Activated CD4-positive, alpha-beta T cell treated with anti-CD3 and anti-CD28 coated beads, Interleukin-2, amount 10 ng/mL, durations not matched to agents 7 days and 5 days (primary cell): ENCODE measurements around the gene CHRDL1. TPM values are rescaled to one million over a fixed set of nuclear protein-coding genes. Genes with fewer than 3 reads are reported as not detected.

Source experiments
- CTCF ChIA-PET: fragments of 350-600 bp; sonication (Branson Sonifier 250); formaldehyde crosslinking; loops from one replicate; lab custom pipeline; 2021; ENCODE audit warnings: antibody characterized with exemption; lab: Charles Lee
- POLR2A ChIA-PET: fragments of 350-600 bp; sonication (Branson Sonifier 250); formaldehyde crosslinking; loops from one replicate; lab custom pipeline; 2021; ENCODE audit warnings: antibody characterized with exemption; lab: Charles Lee
- DNase-seq: peaks from one replicate; pipeline ENCODE4 v3.0.0-alpha.2; 2020
- H3K27ac Mint-ChIP-seq: one replicate; pipeline ENCODE4 v1.8.0; 2021; ENCODE audit warnings: mild to moderate bottlenecking, moderate library complexity, mixed read lengths
- H3K27me3 Mint-ChIP-seq: one replicate; pipeline ENCODE4 v1.8.0; 2021; ENCODE audit warnings: mixed read lengths
- H3K36me3 Mint-ChIP-seq: one replicate; pipeline ENCODE4 v1.8.0; 2021; ENCODE audit warnings: low read depth, mixed read lengths
- H3K4me1 Mint-ChIP-seq: one replicate; pipeline ENCODE4 v1.8.0; 2021; ENCODE audit warnings: mixed read lengths
- H3K4me3 Mint-ChIP-seq: one replicate; pipeline ENCODE4 v1.8.0; 2021; ENCODE audit warnings: mild to moderate bottlenecking, moderate library complexity, mixed read lengths
- H3K9me3 Mint-ChIP-seq: one replicate; pipeline ENCODE4 v1.8.0; 2021; ENCODE audit warnings: mixed read lengths
- total RNA-seq, 2 experiments: library from RNA; stranded (reverse); gene quantifications; one replicate each; pipeline ENCODE4 v1.2.3, GENCODE V29; 2021

The CHRDL1 gene
- total RNA-seq, 2 experiments from 2014 or later: not detected

- Mint-ChIP-seq H3K27me3 (no peaks in the 10 kb centered on the region), H3K4me3 (no peak overlapping the region), H3K9me3 (peaks cover under 1% of the 10 kb centered on the region), H3K27ac (no peak overlapping the region), H3K4me1 (no peaks in the 10 kb centered on the region), H3K36me3 (no peaks in the 10 kb centered on the region)
- DNase-seq: no peak
- CTCF ChIA-PET: no interaction called here
- POLR2A ChIA-PET: no interaction called here
Observed at GRCh38 chrX:110759785-110760184, 35.8 kb downstream of the CHRDL1 start.

- Mint-ChIP-seq H3K4me3 (no peak overlapping the region), H3K9me3 (no peaks in the 10 kb centered on the region), H3K27ac (no peak overlapping the region), H3K4me1 (no peaks in the 10 kb centered on the region), H3K36me3 (no peaks in the 10 kb centered on the region), H3K27me3 (no peaks in the 10 kb centered on the region)
- ChIA-PET CTCF (no interaction called here), POLR2A (no interaction called here)
- DNase-seq: no peak
Observed at GRCh38 chrX:110758781-110759422, 36.7 kb downstream of the CHRDL1 start.

GRCh38 chrX:110755611-110756010 lies 40.0 kb downstream of the CHRDL1 start:
- no peaks in the 10 kb centered on the region for H3K36me3 Mint-ChIP-seq
- no peaks in the 10 kb centered on the region for H3K27me3 Mint-ChIP-seq
- no peak overlapping the region for H3K4me3 Mint-ChIP-seq
- no peaks in the 10 kb centered on the region for H3K4me1 Mint-ChIP-seq
- ChIA-PET CTCF (no interaction called here), POLR2A (no interaction called here)
- no peak overlapping the region for H3K27ac Mint-ChIP-seq
- no peak for DNase-seq
- no peaks in the 10 kb centered on the region for H3K9me3 Mint-ChIP-seq

- DNase-seq: no peak
- no peak overlapping the region for H3K4me3 Mint-ChIP-seq
- CTCF ChIA-PET: no interaction called here
- POLR2A ChIA-PET: no interaction called here
- H3K27ac Mint-ChIP-seq: no peak overlapping the region
- no peaks in the 10 kb centered on the region for H3K27me3 Mint-ChIP-seq
- no peaks in the 10 kb centered on the region for H3K36me3 Mint-ChIP-seq
- no peaks in the 10 kb centered on the region for H3K9me3 Mint-ChIP-seq
- no peaks in the 10 kb centered on the region for H3K4me1 Mint-ChIP-seq
Observed at GRCh38 chrX:110755061-110755460, 40.6 kb downstream of the CHRDL1 start.

- no peaks in the 10 kb centered on the region for H3K4me1 Mint-ChIP-seq
- POLR2A ChIA-PET: no interaction called here
- DNase-seq: no peak
- no peak overlapping the region for H3K27ac Mint-ChIP-seq
- no peaks in the 10 kb centered on the region for H3K36me3 Mint-ChIP-seq
- H3K9me3 Mint-ChIP-seq: no peaks in the 10 kb centered on the region
- H3K27me3 Mint-ChIP-seq: no peaks in the 10 kb centered on the region
- H3K4me3 Mint-ChIP-seq: no peak overlapping the region
- CTCF ChIA-PET: interaction anchor here (0.9 to 1.2 kb wide), 2 partner anchors 10 to 32 kb away, joined by 3 read pairs; no protein-coding TSS in a partner anchor
Observed at GRCh38 chrX:110750526-110751189, 45.0 kb downstream of the CHRDL1 start.

GRCh38 chrX:110748256-110748806 lies 47.3 kb downstream of the CHRDL1 start:
- no peaks in the 10 kb centered on the region for H3K4me1 Mint-ChIP-seq
- H3K4me3 Mint-ChIP-seq: no peak overlapping the region
- H3K9me3 Mint-ChIP-seq: no peaks in the 10 kb centered on the region
- CTCF ChIA-PET: no interaction called here
- no peaks in the 10 kb centered on the region for H3K27me3 Mint-ChIP-seq
- POLR2A ChIA-PET: no interaction called here
- DNase-seq: no peak
- H3K27ac Mint-ChIP-seq: no peak overlapping the region
- H3K36me3 Mint-ChIP-seq: no peaks in the 10 kb centered on the region

GRCh38 chrX:110746014-110746413 lies 49.6 kb downstream of the CHRDL1 start:
- no peak overlapping the region for H3K4me3 Mint-ChIP-seq
- no peaks in the 10 kb centered on the region for H3K27me3 Mint-ChIP-seq
- ChIA-PET CTCF (no interaction called here), POLR2A (no interaction called here)
- DNase-seq: no peak
- no peaks in the 10 kb centered on the region for H3K36me3 Mint-ChIP-seq
- H3K27ac Mint-ChIP-seq: no peak overlapping the region
- H3K9me3 Mint-ChIP-seq: no peaks in the 10 kb centered on the region
- H3K4me1 Mint-ChIP-seq: no peaks in the 10 kb centered on the region

- H3K27ac Mint-ChIP-seq: no peak overlapping the region
- no peaks in the 10 kb centered on the region for H3K27me3 Mint-ChIP-seq
- no peak for DNase-seq
Observed at GRCh38 chrX:110745288-110745687, 50.3 kb downstream of the CHRDL1 start.

GRCh38 chrX:110743679-110744340 lies 51.8 kb downstream of the CHRDL1 start:
- H3K4me3 Mint-ChIP-seq: no peak overlapping the region
- ChIA-PET CTCF (no interaction called here), POLR2A (no interaction called here)
- no peaks in the 10 kb centered on the region for H3K9me3 Mint-ChIP-seq
- H3K27me3 Mint-ChIP-seq: no peaks in the 10 kb centered on the region
- no peaks in the 10 kb centered on the region for H3K36me3 Mint-ChIP-seq
- no peaks in the 10 kb centered on the region for H3K4me1 Mint-ChIP-seq
- DNase-seq: no peak
- no peak overlapping the region for H3K27ac Mint-ChIP-seq

More at GRCh38 chrX:110745288-110745687, 50.3 kb downstream of the CHRDL1 start:
- no peaks in the 10 kb centered on the region for H3K9me3 Mint-ChIP-seq
- H3K4me1 Mint-ChIP-seq: no peaks in the 10 kb centered on the region
- ChIA-PET CTCF (no interaction called here), POLR2A (no interaction called here)
- H3K36me3 Mint-ChIP-seq: no peaks in the 10 kb centered on the region
- no peak overlapping the region for H3K4me3 Mint-ChIP-seq

GRCh38 chrX:110741213-110741796 lies 54.3 kb downstream of the CHRDL1 start:
- Mint-ChIP-seq H3K36me3 (no peaks in the 10 kb centered on the region), H3K27ac (no peak overlapping the region), H3K4me3 (no peak overlapping the region), H3K4me1 (no peaks in the 10 kb centered on the region), H3K27me3 (no peaks in the 10 kb centered on the region), H3K9me3 (no peaks in the 10 kb centered on the region)
- no peak for DNase-seq
- CTCF ChIA-PET: no interaction called here
- POLR2A ChIA-PET: no interaction called here

GRCh38 chrX:110734894-110735541 lies 60.6 kb downstream of the CHRDL1 start:
- no peaks in the 10 kb centered on the region for H3K27me3 Mint-ChIP-seq
- CTCF ChIA-PET: no interaction called here

GRCh38 chrX:110734271-110734670 lies 61.3 kb downstream of the CHRDL1 start:
- Mint-ChIP-seq H3K27ac (no peak overlapping the region), H3K9me3 (no peaks in the 10 kb centered on the region), H3K27me3 (no peaks in the 10 kb centered on the region), H3K4me3 (no peak overlapping the region), H3K4me1 (no peaks in the 10 kb centered on the region), H3K36me3 (no peaks in the 10 kb centered on the region)
- ChIA-PET POLR2A (no interaction called here), CTCF (no interaction called here)
- DNase-seq: no peak

More at GRCh38 chrX:110734894-110735541, 60.6 kb downstream of the CHRDL1 start:
- H3K4me3 Mint-ChIP-seq: no peak overlapping the region
- no peaks in the 10 kb centered on the region for H3K9me3 Mint-ChIP-seq
- no peak for DNase-seq
- H3K36me3 Mint-ChIP-seq: no peaks in the 10 kb centered on the region
- POLR2A ChIA-PET: no interaction called here
- no peaks in the 10 kb centered on the region for H3K4me1 Mint-ChIP-seq
- H3K27ac Mint-ChIP-seq: no peak overlapping the region
